Inflammatory macrophage treated with lipopolysaccharide for 1 hour (primary cell): ENCODE measurements around the gene CAPG.

Source experiments
- DNase-seq, 2 donors: peaks; one replicate each; pipeline ENCODE4 v3.0.0-alpha.2; 2020 to 2022

The CAPG gene

GRCh38 chr2:85354286-85355072 lies 55.7 kb downstream of the CAPG start, which contains the start of the genes ELMOD3 and RETSAT:
Gene ELMOD3 (plus strand): TSS chr2:85354769. CDS start chr2:85357199, 2,430 bp downstream.
Gene RETSAT (minus strand): TSS chr2:85354528. CDS start chr2:85354507, 21 bp downstream.
- DNase-seq: peak; percentile 99

- DNase-seq: peak in 1 of 2 donors; percentile 8
Measured at GRCh38 chr2:85353876-85354285, 56.3 kb downstream of the CAPG start.

GRCh38 chr2:85347599-85347998 lies 62.6 kb downstream of the CAPG start:
- no peak for DNase-seq
